ENCODE data around the gene CTDSPL.

GRCh38 chr3:37993067-37993455, 131.4 kb downstream of the CTDSPL start:
- no peak for TF ChIP-seq POLR2A (IDR thresholded peaks at IDR 0.05)
- no peak for TF ChIP-seq CTCF (IDR thresholded peaks at IDR 0.05)
